ENCODE measurements around the gene ZNF253. TPM values are rescaled to one million over a fixed set of nuclear protein-coding genes. Genes with fewer than 3 reads are reported as not detected.

ZNF253 gene
- total and polyA plus RNA-seq, 2 of the 8 experiments (the other 6 are each of a cell fraction or from before 2014, with no cell fraction given): 8.3 to 64.0 TPM

DNA sequence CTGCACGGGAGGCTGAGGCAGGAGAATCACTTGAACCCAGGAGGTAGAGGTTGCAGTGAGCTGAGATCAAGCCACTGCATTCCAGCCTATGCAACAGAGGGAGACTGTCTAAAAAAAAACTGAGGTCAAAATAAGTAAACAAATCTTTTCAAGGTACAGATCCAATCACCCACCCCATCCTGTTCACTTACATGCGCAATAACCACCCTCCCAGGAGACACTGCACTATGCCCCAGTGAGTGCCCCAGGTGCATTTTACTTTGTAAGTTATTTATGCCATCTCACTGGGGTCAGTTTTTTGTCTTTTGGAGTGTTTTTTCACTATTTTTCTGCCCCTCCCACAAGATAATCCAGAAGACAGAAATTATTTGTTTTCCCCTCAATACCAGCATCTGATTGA lies 6.9 kb upstream of the ZNF253 start (continued):
- TF ChIP-seq, protein P1, sequence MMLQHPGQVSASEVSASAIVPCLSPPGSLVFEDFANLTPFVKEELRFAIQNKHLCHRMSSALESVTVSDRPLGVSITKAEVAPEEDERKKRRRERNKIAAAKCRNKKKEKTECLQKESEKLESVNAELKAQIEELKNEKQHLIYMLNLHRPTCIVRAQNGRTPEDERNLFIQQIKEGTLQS (IDR thresholded peaks at IDR 0.05; ENCODE audit: insufficient read depth, low read depth, low read length): no peak
- TF ChIP-seq SIX5 (IDR thresholded peaks at IDR 0.05; ENCODE audit: low read depth, low read length): no peak
- no peak for TF ChIP-seq CHD2 (IDR thresholded peaks at IDR 0.05; ENCODE audit: low read length)
- TF ChIP-seq BACH1 (IDR thresholded peaks at IDR 0.05; ENCODE audit: low read length): no peak
- TF ChIP-seq TCF12 (IDR thresholded peaks at IDR 0.05; ENCODE audit: low read depth, low read length): no peak
- TF ChIP-seq ZNF274 (IDR thresholded peaks at IDR 0.05; ENCODE audit: borderline replicate concordance, extremely low read depth, low read length): no peak
- no peak for TF ChIP-seq CHD1 (IDR thresholded peaks at IDR 0.05; ENCODE audit: low read depth, low read length)
- no peak for TF ChIP-seq NRF1 (IDR thresholded peaks at IDR 0.05; ENCODE audit: low read depth, low read length)
- no peak for TF ChIP-seq BCL11A (IDR thresholded peaks at IDR 0.05; ENCODE audit: low read depth in 2 of 2, low read length in 2 of 2)

Data from H1 (cell line).